ENCODE results near the gene CXorf38.

Gene CXorf38, protein sequence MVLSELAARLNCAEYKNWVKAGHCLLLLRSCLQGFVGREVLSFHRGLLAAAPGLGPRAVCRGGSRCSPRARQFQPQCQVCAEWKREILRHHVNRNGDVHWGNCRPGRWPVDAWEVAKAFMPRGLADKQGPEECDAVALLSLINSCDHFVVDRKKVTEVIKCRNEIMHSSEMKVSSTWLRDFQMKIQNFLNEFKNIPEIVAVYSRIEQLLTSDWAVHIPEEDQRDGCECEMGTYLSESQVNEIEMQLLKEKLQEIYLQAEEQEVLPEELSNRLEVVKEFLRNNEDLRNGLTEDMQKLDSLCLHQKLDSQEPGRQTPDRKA

DNA sequence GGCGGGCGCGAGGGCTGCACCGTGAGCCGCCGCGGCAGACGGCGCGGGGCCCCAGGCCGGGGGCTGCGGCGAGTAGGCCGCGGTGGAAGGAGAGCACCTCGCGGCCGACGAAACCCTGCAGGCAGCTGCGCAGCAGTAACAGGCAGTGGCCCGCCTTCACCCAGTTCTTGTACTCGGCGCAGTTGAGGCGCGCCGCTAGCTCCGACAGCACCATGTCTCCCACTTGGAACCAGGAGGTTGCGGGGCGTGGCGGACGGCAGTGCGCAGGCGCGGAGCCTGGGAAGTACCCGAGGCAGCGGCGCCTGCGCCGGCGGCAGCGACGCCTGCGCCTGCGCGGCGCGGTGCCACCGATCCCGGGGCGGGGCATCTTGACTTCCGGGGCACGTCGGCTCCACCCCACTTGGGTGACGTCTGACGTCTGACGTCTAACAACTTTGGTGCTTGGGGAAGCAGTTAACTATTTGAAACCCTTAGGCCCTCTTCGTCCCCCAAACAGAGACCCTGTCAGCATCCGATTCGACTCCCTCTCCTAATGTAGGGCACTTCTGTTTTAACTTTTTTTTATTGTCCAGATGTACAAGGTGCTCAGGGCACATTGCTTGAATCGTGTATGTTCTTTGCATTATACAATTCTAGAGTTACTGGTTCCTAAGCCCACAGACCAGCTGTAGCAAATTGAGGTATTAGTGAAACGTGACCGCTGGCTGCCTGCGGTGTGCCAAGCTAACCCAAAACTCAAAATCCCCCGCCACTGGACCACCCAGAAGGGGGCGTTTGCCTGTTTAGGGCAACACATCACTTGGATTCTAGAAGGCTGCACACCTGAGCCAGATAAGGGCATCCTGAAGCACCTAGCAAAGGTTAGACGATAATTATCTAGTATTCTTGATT lies at the start of gene CXorf38:
CXorf38 (minus strand) TSS at position 255 of the 891 bp plus-strand sequence; CDS start at position 214, 41 bp downstream.
- peak; percentile 88 to 98 for DNase-seq

DNA sequence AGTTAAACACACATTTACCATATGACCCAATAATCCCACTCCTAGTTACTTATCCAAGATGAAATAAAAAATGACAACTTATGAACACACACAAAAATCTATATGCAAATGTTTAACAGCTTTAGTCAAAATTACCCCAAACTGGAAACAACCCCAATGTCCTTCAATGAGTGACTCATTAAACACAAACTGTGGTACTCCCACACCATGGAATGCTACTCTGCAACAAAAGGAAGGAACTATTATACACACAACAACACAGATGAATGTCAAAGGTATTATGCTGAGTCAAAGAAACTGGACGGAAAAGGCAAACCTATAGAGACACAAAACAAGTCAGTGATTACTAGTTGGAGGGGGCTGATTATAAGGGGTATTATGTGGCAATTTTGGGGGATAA lies 47.4 kb upstream of the CXorf38 start:
- no peak for DNase-seq

DNA sequence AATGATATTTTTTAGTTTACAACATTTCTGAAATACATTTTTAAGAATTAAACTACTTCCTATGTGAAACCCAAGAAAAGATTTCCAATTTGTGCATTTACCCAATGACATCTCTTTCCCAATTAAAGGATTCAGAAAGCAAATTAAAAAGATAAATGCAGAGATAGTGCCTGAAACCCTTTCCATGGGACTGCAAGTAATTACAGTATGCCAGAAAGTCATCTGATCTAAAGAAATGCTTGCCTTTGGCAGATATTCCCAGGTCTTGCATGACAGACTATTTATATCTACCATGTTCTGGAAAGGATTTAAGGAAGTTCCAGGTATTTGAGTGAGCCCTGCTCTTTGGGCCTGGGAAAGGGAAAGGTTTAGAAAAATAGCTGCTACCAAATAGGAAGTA lies 41.6 kb upstream of the CXorf38 start:
- no peak for DNase-seq

DNA sequence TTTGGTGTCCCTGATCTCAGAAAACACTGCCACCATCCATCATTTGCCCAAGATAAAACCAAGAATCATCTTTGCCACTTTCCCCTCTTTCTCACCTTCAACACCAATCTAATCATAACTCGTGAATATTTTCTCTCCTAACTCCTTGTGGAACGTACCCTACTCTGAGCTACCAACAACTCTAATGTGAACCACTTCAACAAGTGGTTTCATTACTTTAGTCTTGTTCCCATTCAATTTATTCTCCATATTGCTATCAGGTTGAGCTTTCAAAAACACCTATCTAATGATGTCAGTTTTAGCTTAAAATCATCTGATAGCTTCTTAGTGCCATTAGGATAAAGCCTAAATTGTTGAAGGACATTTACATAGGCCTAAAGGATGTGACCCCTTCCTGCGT lies 39.8 kb upstream of the CXorf38 start:
- DNase-seq: no peak

DNA sequence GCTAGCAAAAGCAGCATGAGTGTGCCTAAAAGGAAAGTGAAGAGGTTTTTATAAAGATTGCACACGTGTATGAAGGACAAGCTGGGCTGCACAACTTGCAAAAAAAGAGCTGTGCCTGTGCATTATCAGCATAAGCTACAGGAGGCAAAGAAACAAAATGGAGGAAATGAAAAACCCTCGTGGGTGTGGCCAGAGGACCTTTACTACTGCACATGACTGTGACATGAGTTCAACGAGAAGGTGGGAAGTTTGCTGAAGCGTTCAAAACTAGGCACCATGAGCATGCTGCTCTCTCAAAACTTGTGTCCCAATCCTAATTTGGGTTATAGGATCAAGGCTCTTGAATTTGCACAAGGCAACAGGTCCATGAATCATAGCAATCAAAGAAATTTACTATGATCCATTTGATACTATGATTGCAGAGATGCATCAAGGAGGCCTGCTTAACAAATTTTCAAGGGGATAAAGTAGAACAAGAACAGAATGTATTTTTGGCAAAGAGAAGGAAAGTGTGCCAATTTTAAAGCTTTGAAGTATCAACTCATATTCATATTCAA lies 38.1 kb upstream of the CXorf38 start:
- DNase-seq: no peak

DNA sequence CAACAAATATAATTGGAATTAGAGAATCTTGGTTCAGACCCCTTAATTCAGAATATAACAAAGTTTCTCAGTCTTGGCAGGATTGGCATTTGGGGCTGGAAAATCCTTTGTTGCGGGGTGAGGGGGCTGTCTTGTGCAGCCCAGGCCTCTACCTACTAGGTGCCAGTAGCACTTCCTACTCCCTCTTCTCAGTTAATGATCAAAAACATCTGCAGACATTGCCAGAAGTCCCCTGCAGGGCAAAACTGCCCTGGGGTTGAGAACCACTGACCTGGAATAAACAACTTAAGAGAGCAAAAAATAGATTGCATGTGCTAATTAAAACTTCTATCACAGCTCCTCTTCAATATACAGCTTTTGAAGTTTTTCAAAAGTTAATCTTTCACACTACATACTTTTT lies 36.7 kb upstream of the CXorf38 start:
- no peak for DNase-seq

DNA sequence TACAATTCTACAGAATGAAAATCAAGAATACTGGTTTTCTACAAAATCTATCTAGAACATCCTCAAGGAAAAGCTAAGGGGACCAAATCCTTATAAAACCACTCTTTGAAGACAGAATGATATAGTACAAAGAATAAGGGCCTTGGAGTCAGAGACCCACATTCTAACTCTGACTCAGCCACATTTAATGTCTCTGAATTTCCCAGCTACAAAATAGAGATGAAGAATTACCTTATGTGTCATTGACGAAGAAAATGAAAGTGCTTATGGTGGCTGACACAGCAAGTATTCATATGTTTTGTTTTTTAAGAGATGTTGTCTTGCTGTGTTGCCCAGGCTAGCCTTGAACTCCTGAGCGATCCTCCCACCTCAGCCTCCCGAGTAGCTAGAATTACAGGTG lies 35.9 kb upstream of the CXorf38 start:
- DNase-seq: no peak

DNA sequence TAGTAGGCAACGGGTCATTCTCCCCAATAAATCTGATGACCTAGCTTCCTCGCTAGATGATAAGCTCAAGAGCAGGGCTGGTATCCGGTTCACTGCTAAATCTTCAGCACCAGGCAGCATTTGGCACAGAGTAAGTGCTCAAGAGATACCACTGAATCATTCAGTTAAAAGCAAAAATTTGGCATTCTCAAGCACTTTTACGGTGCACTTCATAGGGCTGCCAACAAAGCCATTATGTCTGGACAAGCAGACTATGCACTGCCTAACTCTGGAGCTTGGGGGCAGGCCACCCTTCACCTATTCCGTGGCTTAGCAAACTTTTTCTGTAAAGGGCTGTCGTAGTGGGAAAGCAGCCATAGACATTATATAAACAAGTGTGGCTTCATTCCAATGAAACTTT lies 23.8 kb upstream of the CXorf38 start:
- no peak for DNase-seq

DNA sequence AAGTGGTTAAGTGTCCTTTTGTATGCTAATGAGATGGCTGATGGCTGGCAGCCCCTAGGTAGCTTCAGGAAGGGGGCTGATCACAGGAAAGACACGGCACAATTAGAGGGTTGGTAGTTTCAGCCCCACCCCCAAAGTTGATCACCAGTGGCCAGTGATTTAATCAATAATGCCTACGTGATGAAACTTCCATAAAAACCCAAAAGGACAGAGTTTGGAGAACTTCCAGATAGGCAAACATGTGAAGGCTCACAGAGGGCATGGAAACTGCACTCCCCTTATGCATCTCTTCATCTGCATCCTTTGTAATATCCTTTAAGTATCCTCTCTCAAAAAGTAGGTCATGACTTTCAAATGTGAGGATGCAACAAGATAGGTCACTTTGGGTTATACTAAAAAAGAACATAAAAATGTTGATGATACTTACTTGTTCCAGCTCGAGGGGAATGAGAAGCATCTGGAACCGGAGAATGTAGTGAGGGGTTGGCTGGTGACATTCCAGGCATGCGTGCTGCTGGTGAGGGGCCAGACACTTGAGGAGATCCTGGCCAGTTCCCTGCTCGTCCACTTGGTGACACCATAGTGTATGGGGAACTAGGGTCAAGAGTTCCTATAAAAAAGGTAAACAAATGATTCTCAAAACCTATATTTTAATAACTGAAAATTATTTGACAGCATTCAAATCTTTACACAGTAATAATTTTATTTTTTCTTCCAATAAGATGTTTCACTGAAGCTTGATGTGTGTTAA lies 16.7 kb upstream of the CXorf38 start:
- no peak for DNase-seq

DNA sequence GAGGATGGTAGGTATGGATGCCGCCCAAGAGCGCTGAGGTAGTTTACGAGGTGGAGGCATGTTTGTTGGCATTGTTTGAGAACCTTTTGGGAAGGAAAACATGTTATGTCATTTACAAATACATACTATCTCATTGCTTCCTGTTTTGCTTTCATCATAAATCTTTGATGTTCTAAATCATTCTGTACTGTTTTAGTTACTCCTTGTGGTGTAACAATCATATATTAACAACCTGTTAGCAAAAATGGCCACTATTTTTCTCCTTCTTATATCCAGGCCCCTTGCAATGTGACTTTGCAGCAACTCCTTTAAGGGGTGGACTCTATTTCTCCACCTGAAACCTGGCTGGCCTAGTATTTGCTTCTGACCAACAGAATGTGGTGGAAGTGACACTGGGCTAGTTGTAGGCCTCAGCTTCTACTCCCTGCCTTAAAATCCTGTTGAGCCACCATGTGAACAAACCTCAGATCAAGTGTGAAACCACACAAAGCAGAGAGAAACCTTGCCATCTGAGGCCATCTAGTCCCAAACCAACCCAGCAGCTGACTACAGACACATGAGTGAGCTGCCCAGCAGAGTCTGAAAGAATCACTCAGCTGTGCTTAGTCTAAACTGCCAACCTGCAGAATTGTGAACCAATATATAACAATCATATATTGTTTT lies 15.8 kb upstream of the CXorf38 start:
- DNase-seq: no peak

DNA sequence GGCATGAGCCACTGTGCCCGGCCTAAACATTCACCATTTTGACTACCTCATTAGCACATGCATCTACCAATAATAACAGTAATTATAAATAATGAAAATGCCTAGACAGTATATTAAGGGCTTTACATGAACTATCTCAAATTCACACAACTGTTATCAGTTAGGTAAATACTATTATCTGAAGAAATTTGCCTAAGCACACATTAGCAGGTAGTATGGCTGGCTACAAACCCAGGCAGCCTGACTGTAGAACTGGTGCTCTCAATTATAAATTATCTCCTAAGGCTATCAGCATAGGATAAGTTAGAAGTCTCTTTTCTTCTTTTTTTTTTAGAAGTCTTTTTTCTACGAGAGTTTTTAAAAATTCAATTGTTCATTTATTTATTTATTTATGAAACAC lies 14.1 kb upstream of the CXorf38 start:
- no peak for DNase-seq

DNA sequence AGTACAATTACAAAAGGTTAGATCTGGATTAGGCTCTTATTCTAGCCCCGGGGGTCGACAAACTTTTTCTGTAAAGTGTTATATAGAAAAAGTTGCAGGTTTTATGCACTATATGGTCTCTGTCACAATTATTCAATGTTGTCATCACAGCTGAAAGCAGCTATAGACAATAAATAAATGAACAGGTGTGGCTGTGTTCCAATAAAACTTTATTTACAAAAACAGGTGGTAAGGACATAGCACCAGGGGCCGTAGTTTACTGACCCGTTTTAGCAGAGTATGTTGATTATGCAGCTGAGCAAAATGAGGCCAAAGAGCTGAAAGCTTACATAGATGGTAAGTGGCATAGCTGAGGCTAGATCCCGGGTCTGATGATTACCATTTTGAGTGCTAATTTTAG lies 13.0 kb upstream of the CXorf38 start:
- no peak for DNase-seq

DNA sequence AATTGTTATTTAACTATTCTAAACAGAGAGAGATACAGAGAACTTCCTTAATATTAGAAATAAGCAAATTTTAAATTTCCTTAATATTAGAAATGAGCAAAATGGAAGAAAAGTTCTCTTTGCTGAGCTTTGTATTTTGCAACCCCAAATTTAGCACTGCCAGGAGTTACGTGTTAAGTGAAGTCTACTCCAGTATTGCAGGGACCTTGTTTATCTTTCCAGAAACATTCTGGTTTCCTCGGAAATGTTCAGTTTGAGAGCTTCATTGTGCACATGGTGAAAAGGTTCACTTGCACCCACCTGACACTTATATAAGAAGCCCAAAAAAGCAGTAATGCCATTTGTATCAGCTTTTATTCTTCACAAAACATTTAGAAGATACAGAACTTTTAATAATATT lies 6.2 kb upstream of the CXorf38 start:
- no peak for DNase-seq

DNA sequence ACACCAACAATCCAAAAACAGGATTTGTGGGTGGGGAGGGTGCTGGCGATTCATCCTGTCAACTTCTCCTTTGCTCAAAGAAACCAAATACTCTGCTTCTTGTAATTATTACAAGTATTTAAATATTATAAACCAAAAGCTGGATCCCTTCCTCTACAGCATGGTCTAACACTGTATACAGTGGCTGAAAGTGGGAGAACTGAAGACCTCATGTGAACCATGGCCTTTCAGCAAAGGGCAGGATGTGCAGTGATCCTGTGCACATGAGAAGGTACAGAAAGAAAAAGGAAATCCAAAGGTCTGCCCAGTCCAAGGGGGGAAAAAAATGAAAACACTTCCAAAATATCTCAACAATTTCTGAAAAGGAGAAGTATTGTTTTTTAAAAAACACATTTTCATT lies 5.3 kb upstream of the CXorf38 start:
- no peak for DNase-seq

DNA sequence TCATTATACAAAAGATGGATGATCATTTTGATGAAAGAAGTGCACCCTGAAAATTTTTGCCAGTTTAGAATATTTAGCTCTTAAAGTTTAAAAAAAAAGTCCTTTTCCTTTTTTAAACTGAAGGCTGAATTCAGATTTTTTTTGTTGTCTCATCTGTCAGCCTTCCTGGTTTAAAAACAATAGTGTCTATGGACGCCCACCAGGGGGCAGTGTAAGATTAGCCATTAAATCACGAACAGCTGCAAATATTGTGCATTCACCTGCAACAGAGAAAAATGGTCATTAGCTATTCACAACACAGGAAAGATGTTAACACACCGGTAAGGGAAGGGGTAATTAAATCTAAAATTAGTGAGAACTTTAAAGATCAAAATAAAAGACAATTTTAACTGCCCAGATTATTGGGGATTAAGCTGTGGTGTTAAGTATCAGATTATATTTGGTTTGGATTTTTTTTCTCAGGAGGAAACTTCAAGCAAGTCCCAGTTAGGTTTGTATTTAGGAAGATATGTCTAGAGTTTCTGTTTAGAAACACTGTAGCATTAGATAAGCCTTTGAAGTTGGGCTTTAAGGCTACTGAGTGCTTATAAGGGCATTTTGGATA lies 4.4 kb upstream of the CXorf38 start:
- peak; percentile 65 to 84 for DNase-seq

DNA sequence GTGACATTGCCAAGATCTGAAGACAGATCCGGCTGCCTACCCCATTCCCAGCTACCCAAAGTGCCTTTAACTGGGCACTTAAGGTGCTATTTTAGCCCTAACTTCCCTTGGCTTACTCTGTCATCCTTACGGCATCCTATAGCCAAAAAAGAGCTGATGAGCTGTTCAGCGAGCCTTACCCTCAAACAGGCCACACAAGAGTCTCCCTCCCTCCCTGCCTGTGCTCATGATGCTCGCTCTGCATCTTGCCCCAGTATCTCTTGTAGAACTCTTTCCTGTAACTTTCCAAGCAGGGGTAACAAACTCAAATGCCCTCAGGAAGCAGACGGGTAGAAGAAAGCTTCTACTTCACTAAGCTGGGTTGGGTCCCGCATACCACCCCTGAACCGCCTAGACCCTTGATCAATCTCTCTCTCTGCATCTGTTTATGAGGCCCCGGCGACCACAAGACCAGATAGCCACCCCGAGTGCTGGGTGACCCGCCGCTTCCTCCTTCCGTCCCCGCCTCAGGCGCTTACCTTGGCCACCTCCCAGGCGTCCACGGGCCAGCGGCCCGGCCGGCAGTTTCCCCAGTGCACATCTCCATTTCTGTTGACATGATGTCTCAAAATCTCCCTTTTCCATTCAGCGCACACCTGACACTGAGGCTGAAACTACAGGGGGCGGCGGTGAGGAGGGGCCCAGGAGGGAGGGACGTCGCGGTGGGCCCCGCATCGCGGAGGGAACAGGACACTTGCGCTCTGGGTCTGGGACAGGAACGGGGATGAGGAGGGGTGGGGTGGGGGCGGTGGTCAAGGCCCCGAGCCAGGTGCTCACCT lies 663 bp downstream of the CXorf38 start:
- peak; percentile 18 to 29 for DNase-seq

DNA sequence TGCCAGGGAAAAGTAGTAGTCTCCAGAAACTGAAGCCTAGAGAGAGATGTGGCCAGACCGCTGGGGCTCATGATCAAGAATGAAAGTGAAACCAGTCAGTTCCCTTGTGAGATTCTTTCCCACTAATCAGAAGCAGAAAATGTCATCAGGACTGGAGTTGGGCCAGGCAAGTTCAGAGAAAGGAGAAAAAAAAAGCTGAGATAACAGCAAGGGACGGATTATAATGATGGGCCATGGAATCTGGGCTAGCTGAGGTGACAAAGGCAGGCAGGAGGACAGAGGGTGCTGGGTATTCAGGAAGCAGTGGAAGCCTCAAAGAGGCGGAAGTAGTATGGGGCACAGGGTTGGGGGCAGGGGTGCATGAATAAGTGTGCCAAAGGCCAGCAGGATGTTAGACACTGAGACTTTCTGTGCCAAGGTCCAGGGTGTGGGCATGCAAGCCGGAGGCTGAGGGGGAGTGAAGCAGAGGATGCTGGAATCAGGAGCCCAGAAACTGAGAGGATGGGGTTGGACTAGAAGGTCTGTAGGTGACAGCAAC lies 2.5 kb downstream of the CXorf38 start:
- DNase-seq: peak; percentile 28 to 36

DNA sequence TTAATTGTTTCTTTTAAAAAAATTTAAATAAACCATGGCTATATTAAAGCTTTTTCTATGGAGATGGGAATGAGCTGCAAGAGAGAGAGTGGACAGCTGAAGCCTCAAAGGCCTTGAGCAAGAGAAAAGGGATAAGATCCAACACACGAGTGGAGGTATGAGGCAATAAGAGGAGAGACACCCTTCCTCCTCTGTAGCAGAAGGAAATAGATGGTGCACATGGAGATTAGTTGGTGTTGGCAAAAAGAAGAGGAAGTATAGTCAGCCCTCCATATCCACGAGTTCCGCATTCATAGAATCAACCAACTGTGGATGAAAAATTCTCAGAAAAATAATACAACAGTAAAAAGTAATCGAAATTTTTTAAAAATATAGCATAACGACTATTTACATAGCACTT lies 3.2 kb downstream of the CXorf38 start:
- DNase-seq: no peak

DNA sequence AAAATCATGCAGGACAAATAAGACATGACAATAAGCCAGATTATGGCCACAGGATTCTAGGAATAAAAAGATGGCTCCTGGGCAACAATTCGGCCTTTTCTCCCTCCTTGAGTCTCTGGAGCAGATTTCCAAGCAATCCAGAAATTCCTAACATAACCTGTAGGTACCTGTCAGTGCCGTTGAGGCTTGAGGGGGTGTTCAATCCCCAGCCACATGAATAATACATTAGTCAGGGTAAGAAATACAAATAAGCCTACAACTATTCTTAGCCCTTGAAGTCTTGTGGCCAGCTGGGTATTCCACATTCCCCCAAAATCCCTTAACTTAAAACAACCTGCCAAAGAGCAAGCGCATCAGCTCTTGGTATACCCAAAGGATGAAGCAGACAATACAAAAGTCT lies 9.7 kb downstream of the CXorf38 start:
- DNase-seq: no peak

DNA sequence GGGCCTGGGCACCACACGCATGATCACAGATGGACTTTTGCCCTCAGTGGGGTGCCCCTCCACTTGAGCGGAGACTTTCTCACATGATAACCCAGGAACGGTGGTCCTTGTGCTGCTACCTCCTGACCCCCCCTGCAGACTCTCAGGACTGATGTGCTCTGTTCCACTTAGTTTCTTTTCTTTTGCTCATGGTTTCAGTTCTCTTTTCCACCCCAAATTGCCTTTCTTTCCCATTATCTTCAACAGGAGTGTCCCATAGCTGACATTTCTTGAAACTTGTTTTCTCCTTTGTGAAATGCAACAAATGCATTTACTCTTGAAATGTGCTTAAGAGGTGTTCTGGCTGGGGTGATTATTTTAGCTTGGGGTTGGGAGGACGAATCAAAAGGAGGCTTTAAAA lies 15.2 kb downstream of the CXorf38 start:
- DNase-seq: no peak

DNA sequence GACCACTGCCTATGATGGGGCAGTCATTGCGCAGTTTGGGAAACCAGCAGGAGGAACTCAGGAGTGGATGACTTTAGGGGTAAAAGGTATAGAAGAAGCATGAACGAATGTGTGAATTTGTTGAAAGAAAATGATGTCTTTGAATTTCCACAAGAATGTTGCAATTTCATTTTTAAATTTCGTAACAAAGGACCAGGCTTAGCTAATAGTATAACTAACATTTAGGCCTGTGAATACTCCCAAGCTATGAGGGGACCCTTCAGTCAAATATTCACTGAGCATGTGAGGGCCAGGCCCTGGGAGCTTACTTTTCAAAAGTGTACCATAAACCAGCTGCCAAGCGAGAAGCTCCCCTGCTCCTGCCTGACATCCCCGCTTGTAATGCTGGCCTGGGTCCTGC lies 18.9 kb downstream of the CXorf38 start:
- no peak for DNase-seq
